GM19099 (cell line): Measurements from ENCODE around the gene FRMD4A.

Experiments used
- POLR2A ChIP-seq: IDR thresholded peaks from 3 replicates; pipeline ENCODE4 v1.6.1; 2011; ENCODE audit warnings: low read depth; ENCODE audit not compliant: insufficient read length; ENCODE audit errors: extremely low read depth

The FRMD4A gene

GRCh38 chr10:13758312-13758711 lies 572.4 kb downstream of the FRMD4A start:
- TF ChIP-seq POLR2A: no peak

GRCh38 chr10:13754277-13754676 lies 576.4 kb downstream of the FRMD4A start:
- no peak for TF ChIP-seq POLR2A

- TF ChIP-seq POLR2A: no peak
Observed at GRCh38 chr10:13751191-13751764, 579.4 kb downstream of the FRMD4A start.

GRCh38 chr10:13750299-13751190 lies 580.2 kb downstream of the FRMD4A start:
- no peak for TF ChIP-seq POLR2A

GRCh38 chr10:13745271-13745670 lies 585.5 kb downstream of the FRMD4A start:
- no peak for TF ChIP-seq POLR2A

- TF ChIP-seq POLR2A: no peak
Observed at GRCh38 chr10:13743963-13744362, 586.8 kb downstream of the FRMD4A start.

GRCh38 chr10:13743101-13743693 lies 587.5 kb downstream of the FRMD4A start:
- TF ChIP-seq POLR2A: no peak

GRCh38 chr10:13741438-13741837 lies 589.3 kb downstream of the FRMD4A start:
- TF ChIP-seq POLR2A: no peak

GRCh38 chr10:13740461-13740860 lies 590.3 kb downstream of the FRMD4A start:
- no peak for TF ChIP-seq POLR2A

- no peak for TF ChIP-seq POLR2A
Observed at GRCh38 chr10:13739183-13739582, 591.5 kb downstream of the FRMD4A start.

GRCh38 chr10:13736506-13736905 lies 594.2 kb downstream of the FRMD4A start:
- no peak for TF ChIP-seq POLR2A

GRCh38 chr10:13734151-13734550 lies 596.6 kb downstream of the FRMD4A start:
- no peak for TF ChIP-seq POLR2A

- no peak for TF ChIP-seq POLR2A
Observed at GRCh38 chr10:13733071-13733470, 597.7 kb downstream of the FRMD4A start.

- TF ChIP-seq POLR2A: no peak
Observed at GRCh38 chr10:13732465-13732881, 598.3 kb downstream of the FRMD4A start.

GRCh38 chr10:13731799-13732198 lies 598.9 kb downstream of the FRMD4A start:
- no peak for TF ChIP-seq POLR2A

- no peak for TF ChIP-seq POLR2A
Observed at GRCh38 chr10:13730956-13731355, 599.8 kb downstream of the FRMD4A start.
